Activated CD4-positive, alpha-beta memory T cell treated with anti-CD3 and anti-CD28 coated beads for 36 hours (primary cell): ENCODE data around the gene OR8H1. TPM values are rescaled to one million over a fixed set of nuclear protein-coding genes. Genes with fewer than 3 reads are reported as not detected.

Experiments
- CTCF ChIA-PET: fragments of 350-600 bp; sonication (Branson Sonifier 250); formaldehyde crosslinking; loops from one replicate; lab custom pipeline; 2021; ENCODE audit warnings: antibody characterized with exemption, inconsistent platforms; lab: Charles Lee
- POLR2A ChIA-PET: fragments of 350-600 bp; sonication (Branson Sonifier 250); formaldehyde crosslinking; loops from one replicate; lab custom pipeline; 2021; ENCODE audit warnings: antibody characterized with exemption; lab: Charles Lee
- DNase-seq: peaks from one replicate; pipeline ENCODE4 v3.0.0-alpha.2; 2020
- H3K27ac Mint-ChIP-seq: one replicate; pipeline ENCODE4 v1.8.0; 2021; ENCODE audit warnings: mixed read lengths
- H3K27me3 Mint-ChIP-seq: one replicate; pipeline ENCODE4 v1.8.0; 2021; ENCODE audit warnings: mixed read lengths
- H3K36me3 Mint-ChIP-seq: one replicate; pipeline ENCODE4 v1.8.0; 2021; ENCODE audit warnings: mixed read lengths
- H3K4me1 Mint-ChIP-seq: one replicate; pipeline ENCODE4 v1.8.0; 2021; ENCODE audit warnings: low read depth, mixed read lengths
- H3K4me3 Mint-ChIP-seq: one replicate; pipeline ENCODE4 v1.8.0; 2021; ENCODE audit warnings: mild to moderate bottlenecking, mixed read lengths
- H3K9me3 Mint-ChIP-seq: one replicate; pipeline ENCODE4 v1.8.0; 2021; ENCODE audit warnings: mixed read lengths
- intact Hi-C: fragments of 100-400 bp; cut with micrococcal nuclease; formaldehyde crosslinking; loops from one replicate; pipeline ENCODE4 v1.15.1; 2023
- total RNA-seq, 2 experiments: library from RNA; stranded (reverse); gene quantifications; one replicate each; pipeline ENCODE4 v1.2.3, GENCODE V29; 2021

The OR8H1 gene, protein sequence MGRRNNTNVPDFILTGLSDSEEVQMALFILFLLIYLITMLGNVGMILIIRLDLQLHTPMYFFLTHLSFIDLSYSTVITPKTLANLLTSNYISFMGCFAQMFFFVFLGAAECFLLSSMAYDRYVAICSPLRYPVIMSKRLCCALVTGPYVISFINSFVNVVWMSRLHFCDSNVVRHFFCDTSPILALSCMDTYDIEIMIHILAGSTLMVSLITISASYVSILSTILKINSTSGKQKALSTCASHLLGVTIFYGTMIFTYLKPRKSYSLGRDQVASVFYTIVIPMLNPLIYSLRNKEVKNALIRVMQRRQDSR
- not detected for total RNA-seq

DNA sequence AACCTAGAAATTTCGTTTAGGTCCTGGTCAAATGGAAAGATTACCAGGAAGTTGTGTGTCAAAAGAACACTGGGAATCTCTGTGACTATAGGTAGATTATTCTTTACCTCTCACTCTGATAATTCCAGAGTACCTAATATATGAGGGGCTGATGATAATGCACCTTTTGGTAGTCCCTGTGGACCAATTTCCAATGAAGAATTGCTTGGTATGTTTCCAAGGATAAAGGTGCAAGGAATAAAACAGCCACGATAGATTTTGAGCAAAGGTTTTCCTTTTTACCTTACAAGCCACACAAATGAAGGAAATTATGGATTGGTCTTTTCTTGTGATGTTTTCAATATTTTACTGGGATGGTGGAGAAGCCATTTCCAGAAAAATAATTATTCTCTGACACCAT lies at the start of gene OR8H1:
Gene OR8H1 (minus strand): TSS at position 101 of the 400 bp plus-strand sequence. CDS start 1,192 bp downstream, outside the sequence.
- peaks cover 19% of the 10 kb centered on the region for H3K9me3 Mint-ChIP-seq
- no peaks in the 10 kb centered on the region for H3K27me3 Mint-ChIP-seq
- no peaks in the 10 kb centered on the region for H3K4me1 Mint-ChIP-seq
- H3K4me3 Mint-ChIP-seq = no peak within 1 kb of the TSS
- CTCF ChIA-PET = no interaction called here
- POLR2A ChIA-PET = no interaction called here
- no peak for DNase-seq
- H3K27ac Mint-ChIP-seq = no peak within 1 kb of the TSS
- H3K36me3 Mint-ChIP-seq = no peaks in the 10 kb centered on the region
- intact Hi-C loops = no loop called here

DNA sequence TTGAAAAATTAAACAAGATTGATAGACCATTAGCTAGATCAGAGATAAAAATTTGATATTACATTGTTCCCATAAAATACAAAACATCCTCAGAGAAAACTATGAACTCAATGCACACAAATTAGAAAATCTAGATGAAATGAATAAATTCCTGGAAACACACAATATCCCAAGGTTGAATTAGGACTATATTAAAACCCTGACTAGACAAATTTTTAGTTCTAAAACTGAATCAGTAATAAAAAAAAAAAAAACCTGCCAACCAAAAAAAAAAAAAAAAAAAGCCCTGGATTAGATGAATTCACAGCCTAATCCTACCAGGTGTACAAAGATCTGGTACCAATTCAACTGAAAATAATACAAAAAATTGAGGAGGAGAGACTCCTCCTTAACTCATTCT lies 48.2 kb upstream of the OR8H1 start:
- no peak for DNase-seq
- Mint-ChIP-seq H3K4me3 (no peak overlapping the region), H3K36me3 (no peaks in the 10 kb centered on the region), H3K9me3 (peaks cover 29% of the 10 kb centered on the region), H3K27ac (no peak overlapping the region), H3K4me1 (no peaks in the 10 kb centered on the region), H3K27me3 (no peaks in the 10 kb centered on the region)
- POLR2A ChIA-PET = no interaction called here
- intact Hi-C loops = no loop called here
- CTCF ChIA-PET = no interaction called here

DNA sequence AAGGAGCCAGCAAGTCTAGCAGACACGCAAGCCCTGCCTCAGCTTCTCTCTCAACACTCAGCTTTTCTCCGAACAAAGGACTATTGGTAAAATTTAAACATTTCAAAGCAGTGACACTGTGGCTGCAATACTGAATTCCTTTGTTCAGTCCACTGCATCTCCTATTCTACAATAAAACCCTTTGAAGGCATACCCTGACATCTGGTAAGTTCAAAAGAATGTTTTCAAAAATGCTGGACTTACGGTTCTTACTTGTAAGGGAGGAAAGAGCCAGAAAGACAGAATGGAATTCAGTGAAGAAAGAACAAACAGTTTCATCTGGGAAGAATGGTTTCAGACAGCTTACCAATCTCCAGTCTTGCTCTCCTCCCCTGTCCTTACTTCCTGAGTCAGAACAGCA lies 41.1 kb upstream of the OR8H1 start:
- H3K4me3 Mint-ChIP-seq = no peak overlapping the region
- intact Hi-C loops = no loop called here
- ChIA-PET CTCF (no interaction called here), POLR2A (no interaction called here)
- H3K36me3 Mint-ChIP-seq = no peaks in the 10 kb centered on the region
- no peak for DNase-seq
- peaks cover 15% of the 10 kb centered on the region for H3K9me3 Mint-ChIP-seq
- no peak overlapping the region for H3K27ac Mint-ChIP-seq
- no peaks in the 10 kb centered on the region for H3K4me1 Mint-ChIP-seq
- H3K27me3 Mint-ChIP-seq = no peaks in the 10 kb centered on the region

DNA sequence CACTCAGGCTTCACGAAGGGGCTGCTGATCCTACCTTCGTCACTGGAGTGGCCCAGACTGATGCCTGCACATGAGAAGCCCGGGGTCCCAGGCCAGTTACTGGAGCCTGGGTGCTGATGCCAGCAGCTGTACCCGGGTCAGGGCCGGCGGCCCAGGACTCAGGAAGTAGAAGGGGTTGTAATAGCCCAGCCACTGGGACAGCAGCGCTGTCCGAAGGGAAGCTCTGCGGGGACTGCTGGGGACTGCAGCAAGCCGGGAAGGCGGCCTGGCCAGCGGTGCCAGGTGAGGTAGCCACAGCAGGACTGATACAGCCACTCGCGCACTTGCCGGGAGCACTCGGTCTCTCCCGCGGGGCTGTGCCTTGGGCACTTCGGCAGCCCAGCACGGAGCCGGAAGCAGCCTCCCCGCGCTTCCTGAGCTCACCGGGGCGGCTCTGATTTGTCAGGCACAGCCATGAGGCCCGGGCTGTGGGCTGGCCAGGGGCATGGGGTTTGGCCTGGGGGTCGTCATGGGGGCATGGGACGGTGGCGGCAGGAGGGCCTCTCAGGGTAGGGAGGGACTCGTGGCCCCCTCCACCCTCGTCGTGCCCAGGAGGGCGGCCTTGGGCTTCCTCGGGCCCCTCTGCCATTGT lies 39.9 kb upstream of the OR8H1 start:
- no peaks in the 10 kb centered on the region for H3K36me3 Mint-ChIP-seq
- no peak overlapping the region for H3K4me3 Mint-ChIP-seq
- no peaks in the 10 kb centered on the region for H3K4me1 Mint-ChIP-seq
- intact Hi-C loops = no loop called here
- peaks cover 10% of the 10 kb centered on the region for H3K9me3 Mint-ChIP-seq
- DNase-seq = no peak
- ChIA-PET CTCF (no interaction called here), POLR2A (no interaction called here)
- no peaks in the 10 kb centered on the region for H3K27me3 Mint-ChIP-seq
- H3K27ac Mint-ChIP-seq = no peak overlapping the region

DNA sequence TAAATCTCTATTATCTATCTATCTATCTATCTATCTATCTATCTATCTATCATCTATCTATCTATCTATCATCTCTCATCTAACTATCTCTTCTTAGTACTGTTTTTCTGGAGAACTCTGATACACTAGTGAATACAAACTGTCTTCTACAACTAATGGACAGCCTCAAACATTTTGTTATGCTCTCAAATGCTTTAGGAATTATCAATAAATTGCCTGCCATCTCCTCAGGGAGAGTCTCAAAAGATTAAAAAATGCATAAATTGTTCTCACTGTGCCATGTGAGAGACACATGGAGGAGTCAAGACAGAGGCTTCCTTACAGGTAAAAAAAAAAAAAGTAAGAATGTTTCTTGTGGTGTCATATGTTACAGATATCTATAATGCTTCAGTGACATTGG lies 22.8 kb upstream of the OR8H1 start, which contains the start of gene OR8K3:
Gene OR8K3 (plus strand): TSS at position 301 of the 400 bp plus-strand sequence. CDS start 3,163 bp downstream, outside the sequence.
- H3K4me3 Mint-ChIP-seq = no peak within 1 kb of the TSS
- H3K9me3 Mint-ChIP-seq = peaks cover 8% of the 10 kb centered on the region
- intact Hi-C loops = no loop called here
- ChIA-PET CTCF (no interaction called here), POLR2A (no interaction called here)
- H3K27me3 Mint-ChIP-seq = no peaks in the 10 kb centered on the region
- no peaks in the 10 kb centered on the region for H3K4me1 Mint-ChIP-seq
- H3K27ac Mint-ChIP-seq = no peak within 1 kb of the TSS
- no peak for DNase-seq
- H3K36me3 Mint-ChIP-seq = no peaks in the 10 kb centered on the region

DNA sequence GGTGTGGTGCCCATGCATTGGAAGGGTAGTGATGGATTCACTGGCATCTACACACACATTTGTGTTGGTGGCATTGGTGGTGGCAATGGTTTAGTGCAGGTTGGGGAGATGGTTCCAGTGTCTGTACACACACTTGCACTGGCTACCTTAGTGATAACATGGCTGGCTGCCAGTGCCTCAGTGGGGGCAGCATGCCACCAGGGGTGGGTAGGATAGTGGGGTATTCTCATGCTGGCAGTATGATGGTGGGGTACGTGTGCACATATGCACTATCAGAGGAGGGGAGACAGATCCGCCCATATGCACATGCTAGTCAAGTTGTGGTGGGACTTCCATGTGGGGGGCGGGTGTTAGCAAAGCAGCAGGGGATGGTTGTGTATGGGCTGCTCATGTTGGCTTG lies 15.8 kb upstream of the OR8H1 start:
- H3K27me3 Mint-ChIP-seq = no peaks in the 10 kb centered on the region
- CTCF ChIA-PET = no interaction called here
- H3K9me3 Mint-ChIP-seq = peaks cover 41% of the 10 kb centered on the region
- no peak for DNase-seq
- no peaks in the 10 kb centered on the region for H3K4me1 Mint-ChIP-seq
- H3K36me3 Mint-ChIP-seq = no peaks in the 10 kb centered on the region
- POLR2A ChIA-PET = no interaction called here
- no peak overlapping the region for H3K4me3 Mint-ChIP-seq
- intact Hi-C loops = no loop called here
- H3K27ac Mint-ChIP-seq = no peak overlapping the region

DNA sequence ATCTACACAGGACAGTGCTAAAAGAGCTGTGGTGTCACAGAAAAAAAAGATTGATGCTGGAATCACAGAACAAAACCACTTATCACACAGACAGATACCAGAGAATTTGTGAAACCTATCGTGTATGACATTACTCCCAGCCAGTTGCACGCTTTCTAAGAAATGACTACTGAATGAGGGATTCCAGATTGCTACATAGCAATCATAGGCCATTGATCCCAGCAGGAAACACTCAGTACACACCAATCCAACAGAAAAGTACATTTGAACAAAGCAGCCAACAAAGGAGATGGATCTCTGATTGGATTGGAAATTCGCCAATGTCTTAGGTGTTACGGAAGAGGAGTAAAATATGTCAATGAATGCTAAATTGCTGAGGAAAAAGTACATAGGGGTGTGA lies 4.8 kb upstream of the OR8H1 start:
- CTCF ChIA-PET = no interaction called here
- peaks cover 12% of the 10 kb centered on the region for H3K9me3 Mint-ChIP-seq
- no peaks in the 10 kb centered on the region for H3K36me3 Mint-ChIP-seq
- H3K27me3 Mint-ChIP-seq = no peaks in the 10 kb centered on the region
- intact Hi-C loops = no loop called here
- H3K4me3 Mint-ChIP-seq = no peak overlapping the region
- DNase-seq = no peak
- POLR2A ChIA-PET = no interaction called here
- H3K27ac Mint-ChIP-seq = no peak overlapping the region
- H3K4me1 Mint-ChIP-seq = no peaks in the 10 kb centered on the region

DNA sequence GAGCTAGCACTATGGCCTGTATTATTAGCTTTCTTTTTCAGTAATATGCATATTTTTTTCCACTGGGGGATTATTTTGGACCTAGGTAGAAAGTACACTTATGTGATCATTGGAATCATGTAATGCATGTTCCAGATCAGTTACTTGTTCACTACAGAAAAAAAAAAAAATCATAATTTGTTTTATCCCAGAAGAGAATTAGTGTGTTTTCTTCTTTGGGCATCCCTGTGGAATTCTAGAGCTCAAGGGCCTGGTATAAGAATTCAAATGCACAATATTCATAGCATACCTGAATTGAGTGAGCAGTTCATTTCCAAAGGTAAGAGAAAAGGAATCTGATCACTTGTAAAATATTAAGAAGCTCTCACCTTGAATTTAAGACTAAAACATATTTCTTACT lies 18.2 kb downstream of the OR8H1 start, which contains the start of gene OR5T1:
Gene OR5T1 (plus strand): TSS at position 301 of the 400 bp plus-strand sequence. CDS start 1,485 bp downstream, outside the sequence.
- CTCF ChIA-PET = no interaction called here
- Mint-ChIP-seq H3K36me3 (no peaks in the 10 kb centered on the region), H3K27me3 (no peaks in the 10 kb centered on the region), H3K27ac (no peak within 1 kb of the TSS), H3K4me1 (no peaks in the 10 kb centered on the region), H3K4me3 (no peak within 1 kb of the TSS), H3K9me3 (peaks cover 25% of the 10 kb centered on the region)
- POLR2A ChIA-PET = no interaction called here
- intact Hi-C loops = no loop called here
- no peak for DNase-seq

DNA sequence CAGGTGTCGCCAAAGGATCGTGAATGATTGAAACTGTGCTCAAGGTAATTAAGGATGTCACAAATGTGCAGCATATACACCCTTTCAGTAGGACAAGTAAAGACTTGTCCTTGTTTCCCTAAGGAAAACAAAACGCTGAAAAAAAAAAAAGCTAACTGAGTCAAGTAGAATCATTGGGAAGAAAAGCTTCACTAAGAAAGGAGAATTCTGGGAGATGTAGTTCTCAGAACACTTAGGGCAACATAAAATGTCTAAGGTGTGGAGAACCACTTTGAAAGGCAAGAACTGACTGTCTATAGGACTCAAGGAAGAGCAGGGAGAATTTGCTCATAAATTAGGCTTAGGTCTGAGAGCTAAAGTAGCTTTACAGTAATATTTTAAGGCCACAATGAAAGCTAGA lies 21.0 kb downstream of the OR8H1 start:
- intact Hi-C loops = no loop called here
- DNase-seq = no peak
- H3K4me3 Mint-ChIP-seq = no peak overlapping the region
- ChIA-PET CTCF (no interaction called here), POLR2A (no interaction called here)
- no peaks in the 10 kb centered on the region for H3K4me1 Mint-ChIP-seq
- no peaks in the 10 kb centered on the region for H3K27me3 Mint-ChIP-seq
- H3K36me3 Mint-ChIP-seq = no peaks in the 10 kb centered on the region
- no peak overlapping the region for H3K27ac Mint-ChIP-seq
- peaks cover 31% of the 10 kb centered on the region for H3K9me3 Mint-ChIP-seq

DNA sequence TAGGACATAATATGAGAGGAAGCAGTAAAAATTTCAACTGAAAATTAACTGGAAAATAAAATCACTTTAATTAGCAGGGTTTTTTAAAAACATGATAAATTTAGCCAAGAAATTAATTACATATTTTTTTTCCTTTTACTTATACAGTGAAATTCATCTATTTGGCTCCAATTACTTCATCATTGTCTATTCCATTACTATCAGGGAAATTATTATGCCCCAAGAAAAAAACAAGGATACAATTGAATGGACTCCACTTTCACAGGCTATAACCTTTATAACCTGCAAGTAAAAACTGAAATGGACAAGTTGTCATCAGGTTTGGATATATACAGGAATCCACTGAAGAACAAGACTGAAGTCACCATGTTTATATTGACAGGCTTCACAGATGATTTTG lies 40.1 kb downstream of the OR8H1 start, which contains the start of gene OR5T3:
Gene OR5T3 (plus strand): TSS at position 301 of the 400 bp plus-strand sequence. CDS start 0 bp downstream, at position 301.
- Mint-ChIP-seq H3K4me3 (no peak within 1 kb of the TSS), H3K4me1 (no peaks in the 10 kb centered on the region), H3K27me3 (no peaks in the 10 kb centered on the region), H3K27ac (no peak within 1 kb of the TSS), H3K9me3 (peaks cover 13% of the 10 kb centered on the region), H3K36me3 (no peaks in the 10 kb centered on the region)
- CTCF ChIA-PET = no interaction called here
- DNase-seq = no peak
- POLR2A ChIA-PET = no interaction called here
- intact Hi-C loops = no loop called here
